GM12878 (cell line): ENCODE measurements around the gene MAPK8IP3. TPM values are rescaled to one million over a fixed set of nuclear protein-coding genes. Genes with fewer than 3 reads are reported as not detected.

Experiments
- ATAC-seq: fragments of 200-7000 bp; cut with Tn5 transposase; 3 replicates; pipeline ENCODE4 v1.9.1; 2020; ENCODE audit warnings: mild to moderate bottlenecking, moderate library complexity
- BruUV-seq: library from RNA; stranded (reverse); fragments of 400-500 nt; replicated peaks from 2 replicates; lab custom pipeline; 2021; lab: Mats Ljungman, UMichigan
- CTCF ChIA-PET: fragments of 300-600 bp; sonication (Branson Sonifier 250); formaldehyde crosslinking; extraction: SDS; loops from one replicate; lab custom pipeline; 2021; ENCODE audit warnings: inconsistent platforms; lab: Yijun Ruan, JAX
- POLR2A ChIA-PET: fragments of 350-600 bp; formaldehyde crosslinking; extraction: SDS; loops from one replicate; lab custom pipeline; 2021; ENCODE audit warnings: inconsistent platforms; lab: Charles Lee
- RAD21 ChIA-PET: fragments of 300-600 bp; sonication (Branson Sonifier 250); formaldehyde crosslinking; loops from one replicate; lab custom pipeline; 2023; ENCODE audit warnings: antibody characterized with exemption; ENCODE audit not compliant: unreplicated experiment; lab: Charles Lee
- SMC1A ChIA-PET: fragments of 300-600 bp; sonication (Branson Sonifier 250); formaldehyde crosslinking; loops from one replicate; lab custom pipeline; 2023; ENCODE audit not compliant: unreplicated experiment, uncharacterized antibody; lab: Charles Lee
- DNase-seq: peaks from one replicate; pipeline ENCODE4 v3.0.0-alpha.2; 2011; ENCODE audit warnings: low read depth, low spot score
- FAIRE-seq: peaks from 3 replicates; lab custom pipeline; 2011; peaks lifted over from hg19 to GRCh38; lab: Jason Lieb, UNC
- H2AFZ ChIP-seq: 2 replicates; pipeline ENCODE4 v1.6.0; 2011; ENCODE audit warnings: low read depth, low read length, control low read depth; ENCODE audit not compliant: control insufficient read depth
- H3K27ac ChIP-seq: 2 replicates; pipeline ENCODE4 v1.5.1; 2011; ENCODE audit warnings: control low read depth; ENCODE audit not compliant: control insufficient read depth, insufficient read depth
- H3K27me3 ChIP-seq, 2 experiments: replicated peaks in 1 of 2; 2 replicates each; pipeline versions ENCODE4 v1.6.0 to v1.6.1; 2011; ENCODE audit warnings: low read length in 1 of 2; ENCODE audit not compliant: control insufficient read depth in 2 of 2, insufficient read depth in 2 of 2
- H3K36me3 ChIP-seq, 2 experiments: 2 replicates each; pipeline ENCODE4 v1.5.1; 2011; ENCODE audit warnings: low read length in 1 of 2; ENCODE audit not compliant: control insufficient read depth in 2 of 2, insufficient read depth in 2 of 2
- H3K4me1 ChIP-seq: 2 replicates; pipeline ENCODE4 v1.6.1; 2011; ENCODE audit warnings: mild to moderate bottlenecking, low read length, moderate library complexity, mixed read lengths; ENCODE audit not compliant: control insufficient read depth, insufficient read depth
- H3K4me2 ChIP-seq: 2 replicates; pipeline ENCODE4 v1.6.0; 2011; ENCODE audit warnings: control low read depth; ENCODE audit not compliant: control insufficient read depth, insufficient read depth
- H3K4me3 ChIP-seq: fragments of 200-600 bp; sonication (generic); 2 replicates; pipeline ENCODE4 v1.5.1; 2016
- H3K79me2 ChIP-seq: 2 replicates; pipeline ENCODE4 v1.6.0; 2011; ENCODE audit warnings: low read length; ENCODE audit not compliant: control insufficient read depth, insufficient read depth
- H3K9ac ChIP-seq: 2 replicates; pipeline ENCODE4 v1.8.0; 2011; ENCODE audit warnings: low read length, control low read depth, mixed read lengths; ENCODE audit not compliant: control insufficient read depth, insufficient read depth
- H3K9me3 ChIP-seq: replicated peaks from 3 replicates; pipeline ENCODE4 v1.5.1; 2011; ENCODE audit warnings: mild to moderate bottlenecking, low read length; ENCODE audit not compliant: control insufficient read depth, insufficient read depth
- H4K20me1 ChIP-seq: 2 replicates; pipeline ENCODE4 v1.6.0; 2011; ENCODE audit not compliant: control insufficient read depth, insufficient read depth
- BACH1 ChIP-seq: fragments of 450-650 bp; IDR thresholded peaks from 2 replicates; pipeline ENCODE4 v1.6.1; 2017; ENCODE audit warnings: mild to moderate bottlenecking, borderline replicate concordance
- CBFB ChIP-seq: IDR thresholded peaks from 2 replicates; pipeline ENCODE4 v1.6.1; 2016; ENCODE audit warnings: antibody characterized with exemption, low read depth
- IKZF1 ChIP-seq: fragments of 450-650 bp; conservative IDR thresholded peaks from 2 replicates; pipeline ENCODE4 v1.6.1; 2017; ENCODE audit warnings: antibody characterized with exemption, mild to moderate bottlenecking
- MTA3 ChIP-seq: IDR thresholded peaks from 2 replicates; pipeline ENCODE4 v1.6.1; 2012; ENCODE audit warnings: low read length, inconsistent platforms, borderline replicate concordance
- MXI1 ChIP-seq: fragments of 150-350 bp; IDR thresholded peaks from 2 replicates; pipeline ENCODE4 v1.6.1; 2011; ENCODE audit warnings: low read depth, mild to moderate bottlenecking, inconsistent platforms, low read length, improper control_type of control experiment
- NFXL1 ChIP-seq: fragments of 450-650 bp; IDR thresholded peaks from 2 replicates; pipeline ENCODE4 v1.6.1; 2017; ENCODE audit warnings: antibody characterized with exemption, mild to moderate bottlenecking, borderline replicate concordance
- POLR2A ChIP-seq: IDR thresholded peaks from 2 replicates; pipeline ENCODE4 v1.6.1; 2011; ENCODE audit warnings: low read depth, mild to moderate bottlenecking, low read length
- RAD21 ChIP-seq: IDR thresholded peaks from 2 replicates; pipeline ENCODE4 v1.6.1; 2011; ENCODE audit warnings: mild to moderate bottlenecking, low read depth, low read length, moderate library complexity; ENCODE audit not compliant: insufficient read depth
- ZNF622 ChIP-seq: fragments of 450-650 bp; IDR thresholded peaks from 2 replicates; pipeline ENCODE4 v1.6.1; 2017; ENCODE audit warnings: mild to moderate bottlenecking, inconsistent platforms
- ZSCAN29 ChIP-seq: fragments of 450-650 bp; IDR thresholded peaks from 2 replicates; pipeline ENCODE4 v1.6.1; 2017; ENCODE audit warnings: mild to moderate bottlenecking, moderate library complexity
- ZZZ3 ChIP-seq: IDR thresholded peaks from 2 replicates; pipeline ENCODE4 v1.6.1; 2011; ENCODE audit warnings: low read depth; ENCODE audit not compliant: control insufficient read depth, insufficient read length
- WGBS: methylation state at CpG from one replicate; pipeline ENCODE4 v1.1.6; 2016; ENCODE audit warnings: low lambda C conversion rate; ENCODE audit not compliant: insufficient replicate concordance, insufficient coverage; ENCODE audit errors: missing lambda C conversion rate; 5-methylcytosine and 5-hydroxymethylcytosine counted together
- in situ Hi-C: fragments of 300-500 bp; cut with MboI; formaldehyde crosslinking; loops from 9 replicates; pipeline ENCODE4 v1.14.3; 2018; ENCODE audit warnings: mixed read lengths
- intact Hi-C: fragments of 100-400 bp; cut with micrococcal nuclease; formaldehyde crosslinking; loops from one replicate; pipeline ENCODE4 v1.14.2; 2022; ENCODE audit not compliant: unreplicated experiment
- polyA plus RNA-seq, 11 experiments: library from polyadenylated mRNA; depleted of rRNA in 4 of 11; unstranded in 6 of 11; stranded (reverse) in 5 of 11; fragments of >200 nt; fragmentation: Nextera tagmentation in 4 of 11; fragmentation: Illumina TruSeq in 1 of 11; extraction: Ambion mirVana in 4 of 11; extraction: Trizol in 1 of 11; gene quantifications; 1 replicate in 1 of 11; 2 replicates in 10 of 11; pipeline versions ENCODE4 v1.2.1 to v1.2.3, GENCODE V29; 2011 to 2016; ENCODE audit warnings: inconsistent platforms in 2 of 11, missing spikeins in 2 of 11, low read depth in 1 of 11
- total RNA-seq, 4 experiments: library from RNA; depleted of rRNA in 3 of 4; stranded (reverse); fragments of >200 nt in 3 of 4; fragmentation: Illumina TruSeq in 1 of 4; extraction: Trizol in 1 of 4; gene quantifications; 2 replicates each; pipeline versions ENCODE4 v1.2.1 to v1.2.3, GENCODE V29; 2013 to 2021
- TF ChIP-seq, protein P1 (sequence below): fragments of 450-650 bp; IDR thresholded peaks from 2 replicates; pipeline ENCODE4 v1.6.1; 2018; ENCODE audit warnings: borderline replicate concordance, mild to moderate bottlenecking; ENCODE audit not compliant: partially characterized antibody
- TF ChIP-seq, protein P2 (sequence below): fragments of 450-650 bp; formaldehyde crosslinking; IDR thresholded peaks from 2 replicates; pipeline ENCODE4 v1.5.0; 2022; ENCODE audit warnings: mild to moderate bottlenecking, missing genetic modification characterization
- TF ChIP-seq, protein P3 (sequence below), 3 experiments: IDR thresholded peaks in 2 of 3; conservative IDR thresholded peaks in 1 of 3; 2 replicates each; pipeline ENCODE4 v1.5.1; 2011; ENCODE audit warnings: low read depth in 3 of 3, low read length in 3 of 3, mild to moderate bottlenecking in 3 of 3, control low read depth in 2 of 3, moderate library complexity in 2 of 3, inconsistent platforms in 1 of 3, mixed read lengths in 1 of 3; ENCODE audit not compliant: control insufficient read depth in 2 of 3, insufficient read depth in 1 of 3; ENCODE audit errors: extremely low read depth in 1 of 3

The MAPK8IP3 gene
- total and polyA plus RNA-seq, 10 of the 15 experiments (the other 5 are each of a cell fraction or from before 2014, with no cell fraction given), result 0.06 to 67.9 (median 18.2) TPM

GRCh38 chr16:1745900-1746692 lies 40.1 kb downstream of the MAPK8IP3 start:
- H3K27me3 ChIP-seq, result no peaks in the 10 kb centered on the region
- in situ Hi-C loops (no loop called here), intact Hi-C loops (no loop called here)
- ChIA-PET POLR2A (interaction anchor here (0.5 kb wide), 1 partner anchor 176 kb away, joined by 3 read pairs; no protein-coding TSS in a partner anchor), RAD21 (no interaction called here), CTCF (no interaction called here), SMC1A (interaction anchor here (1.0 kb wide), 1 partner anchor 21 kb away, joined by 3 read pairs; no protein-coding TSS in a partner anchor)
- H2AFZ ChIP-seq, result no peak overlapping the region
- H3K4me3 ChIP-seq, result no peak overlapping the region
- DNase-seq, result no peak
- no peak overlapping the region for H3K27ac ChIP-seq
- no peak overlapping the region for H3K9ac ChIP-seq
- no peaks in the 10 kb centered on the region for H3K9me3 ChIP-seq
- 96% methylated on average over 29 of the region's 29 CpGs for WGBS
- FAIRE-seq, result no peak
- no peaks in the 10 kb centered on the region for H3K79me2 ChIP-seq
- H4K20me1 ChIP-seq, result no peaks in the 10 kb centered on the region
- no peaks in the 10 kb centered on the region for H3K4me1 ChIP-seq
- H3K36me3 ChIP-seq, result peaks cover 6 to 13% of the 10 kb centered on the region in 2 experiments
- BruUV-seq, result no TSS peak
- H3K4me2 ChIP-seq, result no peak overlapping the region
- ATAC-seq, result no peak
- TF ChIP-seq RAD21 (no peak), IKZF1 (no peak), ZNF622 (no peak), MTA3 (no peak), NFXL1 (no peak), POLR2A (no peak), CBFB (no peak), BACH1 (no peak), ZZZ3 (no peak), ZSCAN29 (no peak), MXI1 (no peak)
- TF ChIP-seq, protein P1, sequence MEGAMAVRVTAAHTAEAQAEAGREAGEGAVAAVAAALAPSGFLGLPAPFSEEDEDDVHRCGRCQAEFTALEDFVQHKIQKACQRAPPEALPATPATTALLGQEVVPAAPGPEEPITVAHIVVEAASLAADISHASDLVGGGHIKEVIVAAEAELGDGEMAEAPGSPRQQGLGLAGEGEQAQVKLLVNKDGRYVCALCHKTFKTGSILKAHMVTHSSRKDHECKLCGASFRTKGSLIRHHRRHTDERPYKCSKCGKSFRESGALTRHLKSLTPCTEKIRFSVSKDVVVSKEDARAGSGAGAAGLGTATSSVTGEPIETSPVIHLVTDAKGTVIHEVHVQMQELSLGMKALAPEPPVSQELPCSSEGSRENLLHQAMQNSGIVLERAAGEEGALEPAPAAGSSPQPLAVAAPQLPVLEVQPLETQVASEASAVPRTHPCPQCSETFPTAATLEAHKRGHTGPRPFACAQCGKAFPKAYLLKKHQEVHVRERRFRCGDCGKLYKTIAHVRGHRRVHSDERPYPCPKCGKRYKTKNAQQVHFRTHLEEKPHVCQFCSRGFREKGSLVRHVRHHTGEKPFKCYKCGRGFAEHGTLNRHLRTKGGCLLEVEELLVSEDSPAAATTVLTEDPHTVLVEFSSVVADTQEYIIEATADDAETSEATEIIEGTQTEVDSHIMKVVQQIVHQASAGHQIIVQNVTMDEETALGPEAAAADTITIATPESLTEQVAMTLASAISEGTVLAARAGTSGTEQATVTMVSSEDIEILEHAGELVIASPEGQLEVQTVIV, result no peak
- TF ChIP-seq, protein P2, sequence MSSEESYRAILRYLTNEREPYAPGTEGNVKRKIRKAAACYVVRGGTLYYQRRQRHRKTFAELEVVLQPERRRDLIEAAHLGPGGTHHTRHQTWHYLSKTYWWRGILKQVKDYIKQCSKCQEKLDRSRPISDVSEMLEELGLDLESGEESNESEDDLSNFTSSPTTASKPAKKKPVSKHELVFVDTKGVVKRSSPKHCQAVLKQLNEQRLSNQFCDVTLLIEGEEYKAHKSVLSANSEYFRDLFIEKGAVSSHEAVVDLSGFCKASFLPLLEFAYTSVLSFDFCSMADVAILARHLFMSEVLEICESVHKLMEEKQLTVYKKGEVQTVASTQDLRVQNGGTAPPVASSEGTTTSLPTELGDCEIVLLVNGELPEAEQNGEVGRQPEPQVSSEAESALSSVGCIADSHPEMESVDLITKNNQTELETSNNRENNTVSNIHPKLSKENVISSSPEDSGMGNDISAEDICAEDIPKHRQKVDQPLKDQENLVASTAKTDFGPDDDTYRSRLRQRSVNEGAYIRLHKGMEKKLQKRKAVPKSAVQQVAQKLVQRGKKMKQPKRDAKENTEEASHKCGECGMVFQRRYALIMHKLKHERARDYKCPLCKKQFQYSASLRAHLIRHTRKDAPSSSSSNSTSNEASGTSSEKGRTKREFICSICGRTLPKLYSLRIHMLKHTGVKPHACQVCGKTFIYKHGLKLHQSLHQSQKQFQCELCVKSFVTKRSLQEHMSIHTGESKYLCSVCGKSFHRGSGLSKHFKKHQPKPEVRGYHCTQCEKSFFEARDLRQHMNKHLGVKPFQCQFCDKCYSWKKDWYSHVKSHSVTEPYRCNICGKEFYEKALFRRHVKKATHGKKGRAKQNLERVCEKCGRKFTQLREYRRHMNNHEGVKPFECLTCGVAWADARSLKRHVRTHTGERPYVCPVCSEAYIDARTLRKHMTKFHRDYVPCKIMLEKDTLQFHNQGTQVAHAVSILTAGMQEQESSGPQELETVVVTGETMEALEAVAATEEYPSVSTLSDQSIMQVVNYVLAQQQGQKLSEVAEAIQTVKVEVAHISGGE (CRISPR knock-in tag), result no peak
- TF ChIP-seq, protein P3, sequence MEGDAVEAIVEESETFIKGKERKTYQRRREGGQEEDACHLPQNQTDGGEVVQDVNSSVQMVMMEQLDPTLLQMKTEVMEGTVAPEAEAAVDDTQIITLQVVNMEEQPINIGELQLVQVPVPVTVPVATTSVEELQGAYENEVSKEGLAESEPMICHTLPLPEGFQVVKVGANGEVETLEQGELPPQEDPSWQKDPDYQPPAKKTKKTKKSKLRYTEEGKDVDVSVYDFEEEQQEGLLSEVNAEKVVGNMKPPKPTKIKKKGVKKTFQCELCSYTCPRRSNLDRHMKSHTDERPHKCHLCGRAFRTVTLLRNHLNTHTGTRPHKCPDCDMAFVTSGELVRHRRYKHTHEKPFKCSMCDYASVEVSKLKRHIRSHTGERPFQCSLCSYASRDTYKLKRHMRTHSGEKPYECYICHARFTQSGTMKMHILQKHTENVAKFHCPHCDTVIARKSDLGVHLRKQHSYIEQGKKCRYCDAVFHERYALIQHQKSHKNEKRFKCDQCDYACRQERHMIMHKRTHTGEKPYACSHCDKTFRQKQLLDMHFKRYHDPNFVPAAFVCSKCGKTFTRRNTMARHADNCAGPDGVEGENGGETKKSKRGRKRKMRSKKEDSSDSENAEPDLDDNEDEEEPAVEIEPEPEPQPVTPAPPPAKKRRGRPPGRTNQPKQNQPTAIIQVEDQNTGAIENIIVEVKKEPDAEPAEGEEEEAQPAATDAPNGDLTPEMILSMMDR (IDR thresholded peaks at IDR 0.05 in 2 of 3, conservative IDR thresholded peaks at IDR 0.05 in 1 of 3; ENCODE audit: control insufficient read depth in 2 of 3, extremely low read depth in 1 of 3, insufficient read depth in 1 of 3, low read depth in 3 of 3, low read length in 3 of 3), result no peak
